Measurements from ENCODE around the gene COL23A1.
A peak's percentile ranks its signal among the peaks of the same experiment; 100 is the strongest.

Gene COL23A1

GRCh38 chr5:178291161-178291561 lies 299.0 kb downstream of the COL23A1 start:
- no peak for DNase-seq

GRCh38 chr5:178290376-178290775 lies 299.8 kb downstream of the COL23A1 start:
- DNase-seq: no peak

GRCh38 chr5:178289438-178289837 lies 300.8 kb downstream of the COL23A1 start:
- DNase-seq: no peak

GRCh38 chr5:178288401-178289368 lies 301.5 kb downstream of the COL23A1 start:
- DNase-seq: no peak

GRCh38 chr5:178287791-178288105 lies 302.4 kb downstream of the COL23A1 start:
- DNase-seq: no peak

- DNase-seq: no peak
Measured at GRCh38 chr5:178287091-178287790, 303.0 kb downstream of the COL23A1 start.

- DNase-seq: no peak
Measured at GRCh38 chr5:178286226-178287090, 303.7 kb downstream of the COL23A1 start.

GRCh38 chr5:178285399-178286225 lies 304.6 kb downstream of the COL23A1 start:
- no peak for DNase-seq

GRCh38 chr5:178284996-178285395 lies 305.2 kb downstream of the COL23A1 start:
- no peak for DNase-seq

GRCh38 chr5:178284093-178284675 lies 306.0 kb downstream of the COL23A1 start:
- no peak for DNase-seq

GRCh38 chr5:178283520-178283919 lies 306.7 kb downstream of the COL23A1 start:
- DNase-seq: no peak

GRCh38 chr5:178282391-178282790 lies 307.8 kb downstream of the COL23A1 start:
- no peak for DNase-seq

- DNase-seq: no peak
Measured at GRCh38 chr5:178281331-178281730, 308.9 kb downstream of the COL23A1 start.

GRCh38 chr5:178280631-178281030 lies 309.6 kb downstream of the COL23A1 start:
- DNase-seq: no peak

- DNase-seq: peak; percentile 64
Measured at GRCh38 chr5:178279723-178280438, 310.3 kb downstream of the COL23A1 start.

GRCh38 chr5:178279026-178279722 lies 311.0 kb downstream of the COL23A1 start:
- no peak for DNase-seq

- DNase-seq: no peak
Measured at GRCh38 chr5:178278358-178279023, 311.7 kb downstream of the COL23A1 start.

GRCh38 chr5:178277866-178278265 lies 312.3 kb downstream of the COL23A1 start:
- no peak for DNase-seq

- DNase-seq: no peak
Measured at GRCh38 chr5:178277346-178277745, 312.8 kb downstream of the COL23A1 start.

Measured in stimulated activated CD4-positive, alpha-beta T cell treated with anti-CD3 and anti-CD28 coated beads, Interleukin-4, amount 100 ng/mL, for 1 hour (primary cell).